A673 (cell line): ENCODE results near the gene S100A12.

Experiments used
- CTCF ChIP-seq: fragments of 300-800, 200-600 bp; sonication (generic); conservative IDR thresholded peaks from 2 replicates; pipeline ENCODE4 v1.5.1; 2017; ENCODE audit warnings: low read depth, mild to moderate bottlenecking, antibody characterized with exemption, low read length, moderate library complexity, mixed read lengths
- EZH2 ChIP-seq: fragments of 200-600 bp; sonication (generic); IDR thresholded peaks from 2 replicates; pipeline ENCODE4 v1.6.1; 2017; ENCODE audit warnings: borderline replicate concordance, low read depth, mild to moderate bottlenecking, mixed read lengths, antibody characterized with exemption, low read length; ENCODE audit not compliant: poor library complexity, severe bottlenecking

GRCh38 chr1:153386500-153386901, 11.1 kb upstream of the S100A12 start:
- TF ChIP-seq CTCF (no peak), EZH2 (no peak)
